Measurements from ENCODE around the gene HEXA.
A peak's percentile ranks its signal among the peaks of the same experiment; 100 is the strongest.
"Not testable (repeated sequence)": the region's sequence is repeated elsewhere in the genome, so short reads cannot be mapped to it uniquely, and the experiment has no call there.

Gene HEXA

DNA sequence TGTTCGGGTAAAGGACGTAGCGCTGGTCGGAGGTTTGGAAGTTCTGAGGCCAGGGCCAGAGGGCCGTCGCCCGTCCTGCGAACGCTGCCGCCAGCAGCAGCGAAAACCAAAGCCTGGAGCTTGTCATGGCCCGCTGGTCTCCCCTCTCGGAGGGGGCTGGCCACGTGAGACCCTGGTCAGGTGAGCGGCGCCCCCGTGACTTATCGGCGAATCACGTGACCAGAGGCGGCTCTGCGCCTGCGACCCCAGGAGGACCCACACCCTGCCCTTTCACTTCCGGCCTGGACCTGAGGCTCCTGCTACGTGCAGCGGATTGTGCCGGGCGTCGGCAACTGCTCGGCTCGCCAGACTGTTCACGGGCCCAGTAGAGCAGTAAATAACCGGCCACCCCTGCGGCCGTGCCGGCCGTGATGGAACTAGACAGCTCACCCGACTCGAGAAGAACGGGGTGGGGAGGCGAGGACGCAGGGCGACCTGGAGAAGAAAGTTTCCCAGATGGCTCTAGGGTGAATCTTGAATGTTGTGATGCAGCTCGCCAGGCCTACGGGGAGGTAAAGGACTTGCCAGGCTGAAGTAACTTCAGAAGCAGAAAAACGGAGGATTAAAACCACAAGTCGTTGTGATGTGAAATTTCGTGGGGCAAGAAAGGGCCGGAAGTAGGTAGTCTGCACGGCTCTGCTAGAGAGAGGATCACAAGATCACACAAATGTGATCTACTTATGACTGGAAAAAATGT lies at the start of gene HEXA:
Gene HEXA (minus strand): TSS at position 169 of the 736 bp plus-strand sequence. CDS start 42 bp downstream, at position 127.
- peak; percentile 99 for DNase-seq (ENCODE audit: low read depth)

DNA sequence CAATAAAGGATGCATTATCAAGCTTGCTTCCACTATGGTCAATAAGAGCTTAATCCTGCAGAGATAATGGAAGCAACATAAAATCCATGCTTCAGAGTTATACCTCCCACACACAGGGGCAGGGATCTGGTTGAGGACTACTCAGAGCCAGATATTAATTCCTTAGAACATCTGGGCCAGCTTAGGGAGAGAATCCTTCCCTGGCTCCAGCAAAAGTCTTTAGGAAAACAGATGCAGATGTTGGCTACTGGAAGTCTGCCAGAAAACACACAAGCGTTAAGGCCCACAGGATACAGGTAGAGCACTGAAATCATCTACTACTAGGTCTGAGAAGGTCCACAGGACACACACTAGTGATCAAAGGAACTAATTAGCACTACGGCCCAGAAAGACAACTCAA lies 47.4 kb upstream of the HEXA start:
- no peak for DNase-seq (ENCODE audit: low read depth)

DNA sequence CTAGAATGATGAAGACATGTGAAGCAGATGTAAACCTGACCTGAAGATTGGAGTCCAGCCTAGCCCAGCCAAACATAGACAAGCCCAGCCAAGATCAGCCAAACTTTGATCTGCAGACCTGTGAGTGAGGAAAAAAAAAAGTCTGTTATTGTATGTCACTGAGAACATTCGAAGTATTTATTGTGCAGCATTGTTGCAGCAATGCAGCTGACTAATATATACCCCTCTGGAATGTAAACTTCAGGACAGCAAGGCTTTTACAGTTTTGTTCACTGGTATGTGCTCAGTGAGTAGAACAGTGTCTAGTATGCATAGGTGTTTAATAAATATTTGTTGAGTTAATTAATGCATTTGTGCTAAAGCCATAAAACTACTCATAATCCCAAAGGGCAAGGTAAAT lies 45.7 kb upstream of the HEXA start:
- DNase-seq (ENCODE audit: low read depth), result no peak

DNA sequence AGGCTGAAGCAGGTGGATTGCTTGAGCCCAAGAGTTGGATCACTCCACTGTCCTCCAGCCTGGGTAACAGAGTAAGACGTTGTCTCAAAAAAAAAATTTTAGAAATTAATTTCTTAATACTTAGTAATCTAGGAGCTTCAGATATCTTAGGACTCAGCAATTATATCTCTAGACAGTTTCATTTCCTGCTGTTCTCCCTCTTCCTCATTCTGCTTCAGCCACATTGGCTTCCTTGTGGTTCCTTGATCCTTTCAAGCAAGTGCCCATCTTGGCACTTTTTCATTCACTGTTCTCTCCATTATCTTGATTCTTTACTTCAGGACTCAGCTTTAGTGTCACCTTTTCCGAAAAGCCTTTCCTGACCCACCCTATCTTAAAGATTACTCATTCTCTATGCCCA lies 44.8 kb upstream of the HEXA start:
- DNase-seq (ENCODE audit: low read depth), result no peak

GRCh38 chr15:72419768-72420167 lies 44.0 kb upstream of the HEXA start:
- not testable (repeated sequence) for DNase-seq (ENCODE audit: low read depth)

DNA sequence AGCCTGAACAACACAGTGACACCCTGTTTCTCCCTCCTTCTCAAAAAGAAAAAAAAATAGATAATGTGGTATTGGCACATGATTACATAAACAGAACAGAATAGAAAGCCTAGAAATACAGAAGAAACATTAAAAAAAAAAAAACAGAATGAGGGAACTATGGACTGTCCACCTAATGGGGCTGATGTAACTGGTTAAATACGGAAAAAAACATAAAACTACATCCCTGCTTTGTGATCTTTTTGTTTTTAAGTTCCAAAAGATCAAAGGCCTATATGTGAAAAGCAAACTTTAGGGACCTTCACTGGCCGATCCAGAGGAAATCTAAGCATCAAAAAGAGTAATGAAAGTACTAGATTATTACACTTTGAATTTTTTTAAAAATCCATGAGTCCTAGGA lies 39.5 kb upstream of the HEXA start:
- DNase-seq (ENCODE audit: low read depth), result no peak

GRCh38 chr15:72413337-72413736 lies 37.5 kb upstream of the HEXA start:
- not testable (repeated sequence) for DNase-seq (ENCODE audit: low read depth)

GRCh38 chr15:72411544-72411943 lies 35.7 kb upstream of the HEXA start:
- no peak for DNase-seq (ENCODE audit: low read depth)

GRCh38 chr15:72411111-72411510 lies 35.3 kb upstream of the HEXA start:
- no peak for DNase-seq (ENCODE audit: low read depth)

- no peak for DNase-seq (ENCODE audit: low read depth)
Measured at GRCh38 chr15:72406936-72407335, 31.1 kb upstream of the HEXA start.

DNA sequence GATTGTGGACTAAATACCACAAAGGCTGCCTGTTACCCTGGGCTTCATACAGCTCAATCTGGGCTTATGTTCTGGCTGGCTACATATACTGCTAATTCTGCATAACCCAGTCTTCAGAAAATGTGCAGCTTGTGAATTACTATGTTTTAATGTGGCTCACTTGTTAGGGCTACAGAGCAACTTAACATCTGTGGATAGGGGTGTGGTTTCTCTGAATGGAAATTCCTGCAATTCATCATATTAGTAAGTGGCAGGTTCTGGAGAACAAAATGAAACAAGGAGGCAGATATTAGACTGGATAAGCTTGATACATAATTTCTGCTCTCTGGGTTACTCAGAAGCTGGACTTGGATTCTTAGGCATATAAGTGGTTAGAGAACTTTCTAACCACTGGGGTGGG lies 29.0 kb upstream of the HEXA start:
- DNase-seq (ENCODE audit: low read depth), result no peak

- DNase-seq (ENCODE audit: low read depth), result no peak
Measured at GRCh38 chr15:72404356-72404755, 28.5 kb upstream of the HEXA start.

- no peak for DNase-seq (ENCODE audit: low read depth)
Measured at GRCh38 chr15:72402726-72403125, 26.9 kb upstream of the HEXA start.

- no peak for DNase-seq (ENCODE audit: low read depth)
Measured at GRCh38 chr15:72398648-72399047, 22.8 kb upstream of the HEXA start.

- DNase-seq (ENCODE audit: low read depth), result no peak
Measured at GRCh38 chr15:72397796-72398588, 22.2 kb upstream of the HEXA start, which contains the start of gene TMEM202. Gene TMEM202, plus strand, starts transcription at chr15:72398305. Its CDS starts 22 bp downstream, at chr15:72398327.

- not testable (repeated sequence) for DNase-seq (ENCODE audit: low read depth)
Measured at GRCh38 chr15:72396331-72396730, 20.5 kb upstream of the HEXA start.

- no peak for DNase-seq (ENCODE audit: low read depth)
Measured at GRCh38 chr15:72389231-72389630, 13.4 kb upstream of the HEXA start.

GRCh38 chr15:72387741-72388140 lies 11.9 kb upstream of the HEXA start:
- DNase-seq (ENCODE audit: low read depth), result no peak

- no peak for DNase-seq (ENCODE audit: low read depth)
Measured at GRCh38 chr15:72382146-72382545, 6.3 kb upstream of the HEXA start.

DNA sequence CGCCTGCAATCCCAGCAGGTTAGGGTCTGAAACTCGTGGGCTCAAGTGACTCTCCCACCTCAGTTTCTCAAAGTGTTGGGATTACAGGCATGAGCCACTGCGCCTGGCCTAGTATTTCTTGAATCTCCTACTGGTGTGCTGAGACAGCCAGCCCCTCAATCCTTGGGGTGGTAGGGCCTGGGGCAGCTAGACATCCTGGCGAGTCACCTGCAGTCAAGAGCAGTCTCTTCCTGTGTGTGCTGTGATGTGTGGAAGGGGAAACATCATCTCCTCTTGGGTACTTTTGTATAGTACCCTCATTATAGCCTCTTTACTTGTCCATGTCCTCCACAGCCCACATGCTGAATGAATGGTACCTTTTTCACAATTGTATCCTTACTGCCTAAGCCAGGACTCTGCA lies 4.9 kb upstream of the HEXA start:
- no peak for DNase-seq (ENCODE audit: low read depth)

GRCh38 chr15:72379856-72380430 lies 4.1 kb upstream of the HEXA start:
- no peak for DNase-seq (ENCODE audit: low read depth)

- DNase-seq (ENCODE audit: low read depth), result not testable (repeated sequence)
Measured at GRCh38 chr15:72379106-72379505, 3.3 kb upstream of the HEXA start.

- DNase-seq (ENCODE audit: low read depth), result no peak
Measured at GRCh38 chr15:72377331-72377730, 1.5 kb upstream of the HEXA start.
